ENCODE results near the gene ACTR3. TPM values are rescaled to one million over a fixed set of nuclear protein-coding genes. Genes with fewer than 3 reads are reported as not detected.

Gene ACTR3
- polyA plus RNA-seq, 4 donors: 156 to 179 (median 174) TPM

DNA sequence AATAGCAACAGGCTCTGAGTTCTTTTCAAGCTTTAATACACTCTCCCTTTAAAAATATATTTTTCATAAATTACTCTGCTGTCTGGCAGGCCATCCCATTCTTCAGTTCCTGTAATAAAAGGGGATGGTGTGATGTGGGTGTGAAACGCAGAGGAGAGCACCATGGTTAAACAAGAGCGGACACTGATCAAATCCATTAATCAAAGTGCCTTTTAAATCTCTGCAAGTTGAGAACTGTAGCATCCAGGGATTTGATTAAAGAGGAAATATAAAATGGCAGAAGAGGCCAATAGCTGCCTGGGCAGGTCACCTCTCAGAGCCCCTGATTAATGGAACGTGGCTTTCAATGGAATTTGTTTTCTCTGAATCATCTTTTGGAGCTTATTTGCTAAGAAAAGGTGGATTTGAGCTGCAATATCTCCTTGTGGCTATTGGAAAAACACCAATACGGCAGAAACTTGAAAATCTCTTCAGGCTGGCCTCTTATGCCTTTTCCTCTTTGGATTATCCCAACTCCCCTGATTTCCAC is 96.9 kb downstream of the ACTR3 start:
- DNase-seq (ENCODE audit: low read depth in 4 of 4, low spot score in 2 of 4): no peak

DNA sequence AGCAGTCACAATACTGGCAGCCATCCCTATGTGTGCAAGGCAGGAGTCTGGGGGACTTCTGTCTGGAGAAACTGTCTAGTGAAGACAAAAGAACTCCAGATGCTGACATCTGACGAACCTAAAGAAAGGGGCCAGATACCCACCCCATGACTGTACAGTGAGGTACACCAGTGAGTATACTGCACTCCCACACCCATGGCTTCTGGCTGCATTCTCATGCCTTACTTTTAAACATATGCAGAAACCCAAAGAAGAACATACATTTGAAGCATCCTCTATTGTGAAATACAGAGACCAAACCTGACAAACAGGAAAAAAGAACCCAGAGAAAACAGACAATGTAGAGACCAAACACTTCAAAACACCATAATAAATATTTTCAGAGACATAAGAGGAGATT is 102.2 kb downstream of the ACTR3 start:
- no peak for DNase-seq (ENCODE audit: low read depth in 4 of 4, low spot score in 2 of 4)

DNA sequence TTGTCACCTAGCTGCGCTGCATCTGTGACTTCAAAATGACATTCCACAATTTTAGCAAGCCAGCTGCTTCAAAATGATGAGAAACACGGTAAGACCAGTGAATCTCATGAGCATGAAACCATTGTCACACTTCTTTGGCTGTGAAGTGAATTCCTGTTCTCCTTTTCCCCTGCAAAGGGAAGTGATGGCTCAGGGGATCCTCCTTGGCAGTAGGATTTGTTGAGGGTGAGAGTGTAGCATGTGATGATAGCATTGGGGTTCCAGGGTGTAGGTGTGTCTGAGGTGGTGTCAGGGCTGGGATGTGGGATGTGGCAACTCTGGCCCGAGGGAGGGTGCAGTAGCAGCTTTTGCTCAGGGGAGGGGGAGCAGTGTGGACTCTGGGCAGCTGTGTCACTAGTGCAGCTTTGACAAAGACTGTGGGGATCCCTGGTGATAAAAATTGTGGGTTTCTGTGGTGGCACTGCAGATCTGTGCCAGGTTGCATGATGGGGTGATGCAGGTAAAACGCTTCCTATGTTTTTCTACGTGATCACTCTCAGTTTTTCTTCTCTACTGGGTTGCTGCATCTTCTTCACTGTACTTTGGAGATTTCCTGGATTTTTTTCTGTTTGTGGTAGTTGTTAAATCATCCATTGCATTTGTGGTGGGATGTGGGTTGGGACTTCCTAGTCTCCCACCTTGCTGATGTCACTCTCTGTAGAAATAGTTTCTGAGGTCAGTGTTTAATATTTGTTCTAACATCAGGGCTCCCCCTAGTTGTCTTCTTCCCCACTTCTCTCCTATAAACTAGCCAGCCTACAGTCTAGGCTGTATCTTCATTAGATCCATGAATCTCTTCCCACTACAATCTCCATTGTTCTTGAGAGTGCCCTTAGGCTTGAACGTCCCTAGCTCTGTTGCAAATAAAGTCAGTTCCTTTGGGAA is 107.0 kb downstream of the ACTR3 start:
- no peak for DNase-seq (ENCODE audit: low read depth in 4 of 4, low spot score in 2 of 4)

DNA sequence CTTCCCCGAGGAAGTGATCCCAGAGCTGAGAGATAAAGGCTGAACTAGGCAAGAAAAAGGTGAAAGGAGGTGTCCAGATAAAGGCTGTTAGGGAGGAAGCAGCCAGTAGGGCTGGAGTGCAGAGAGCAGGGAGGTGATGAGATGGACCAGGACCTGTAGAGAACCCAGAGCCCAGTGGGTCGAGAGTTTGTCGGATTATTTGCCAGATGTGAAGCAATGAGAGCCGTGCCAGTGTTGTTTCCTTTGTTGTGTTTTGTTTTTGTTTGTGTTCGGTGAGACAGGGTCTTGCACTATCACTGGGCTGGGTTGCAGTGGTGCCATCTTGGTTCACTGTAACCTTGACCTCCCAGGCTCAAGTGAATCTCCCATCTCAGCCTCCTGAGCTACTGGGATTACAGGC is 111.3 kb downstream of the ACTR3 start:
- DNase-seq (ENCODE audit: low read depth in 4 of 4, low spot score in 2 of 4): no peak

DNA sequence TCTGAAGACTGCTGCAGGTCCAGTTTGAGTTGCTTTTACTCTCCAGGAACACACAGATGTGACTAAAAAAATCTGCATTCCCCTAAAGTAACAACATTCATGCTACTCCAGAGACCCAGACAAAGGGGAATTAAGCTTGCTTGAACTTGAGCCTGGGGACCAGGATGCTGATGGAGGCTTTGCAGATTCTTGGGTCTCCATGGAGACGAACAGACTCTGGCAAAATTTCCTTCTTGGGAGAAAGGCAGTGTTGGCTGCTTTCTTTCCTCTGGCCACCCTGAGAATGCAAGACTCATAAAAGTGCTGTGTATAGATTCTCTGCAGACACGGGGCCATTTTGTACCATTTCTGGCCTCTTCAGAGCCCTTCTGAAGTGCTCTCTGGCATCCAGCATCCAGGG is 112.0 kb downstream of the ACTR3 start:
- DNase-seq (ENCODE audit: low read depth in 4 of 4, low spot score in 2 of 4): no peak

DNA sequence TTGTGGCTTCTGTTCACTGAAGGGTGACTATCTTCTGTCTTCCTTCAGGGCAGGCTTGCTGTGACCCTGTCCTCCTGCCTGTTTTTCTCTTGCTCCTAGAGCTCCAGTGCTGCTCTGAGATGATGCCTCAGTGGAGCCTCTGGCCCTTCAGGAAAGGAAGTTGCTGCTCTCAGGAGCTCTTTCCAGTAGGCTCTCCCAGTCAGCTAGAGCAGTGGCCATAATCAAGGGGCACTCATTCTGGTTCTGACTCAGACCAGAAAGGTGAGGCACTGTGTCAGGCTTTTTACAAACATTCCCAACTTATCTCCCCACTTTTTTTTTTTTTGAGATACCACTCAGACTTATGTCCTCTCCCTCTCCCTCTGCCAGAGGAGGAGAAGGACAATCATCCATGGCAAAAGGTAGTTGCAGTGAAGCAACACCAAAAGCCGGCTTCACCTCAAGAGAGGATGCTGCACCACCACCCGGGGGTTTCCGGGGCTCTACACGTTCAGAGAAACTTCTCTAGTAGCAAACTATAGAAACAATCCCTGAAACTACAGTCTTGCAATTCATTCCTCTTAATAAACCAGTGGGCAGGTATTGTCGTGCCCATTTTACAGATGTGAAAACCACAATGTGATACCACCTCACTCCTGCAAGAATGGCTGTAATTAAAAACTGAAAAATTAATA is 115.4 kb downstream of the ACTR3 start:
- DNase-seq (ENCODE audit: low read depth in 4 of 4, low spot score in 2 of 4): no peak

DNA sequence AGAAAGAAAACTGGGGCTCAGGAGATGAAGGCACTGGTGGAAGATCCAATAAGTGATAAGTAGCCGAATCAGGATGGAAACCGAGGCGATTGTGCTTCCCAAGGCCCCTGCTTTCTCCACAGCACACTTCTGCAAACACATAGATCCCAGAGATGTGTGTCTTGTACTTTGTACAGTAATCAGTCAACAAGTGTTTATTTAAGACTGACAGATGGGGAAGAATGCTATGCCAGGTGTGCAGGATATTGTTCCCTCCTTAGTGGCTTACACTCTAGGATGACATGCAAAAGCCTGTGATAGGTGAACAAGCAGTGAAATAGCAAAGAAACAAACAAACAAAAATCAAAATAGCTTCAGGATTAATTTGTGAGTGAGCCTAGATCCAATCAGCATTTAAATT is 116.6 kb downstream of the ACTR3 start:
- no peak for DNase-seq (ENCODE audit: low read depth in 4 of 4, low spot score in 2 of 4)

DNA sequence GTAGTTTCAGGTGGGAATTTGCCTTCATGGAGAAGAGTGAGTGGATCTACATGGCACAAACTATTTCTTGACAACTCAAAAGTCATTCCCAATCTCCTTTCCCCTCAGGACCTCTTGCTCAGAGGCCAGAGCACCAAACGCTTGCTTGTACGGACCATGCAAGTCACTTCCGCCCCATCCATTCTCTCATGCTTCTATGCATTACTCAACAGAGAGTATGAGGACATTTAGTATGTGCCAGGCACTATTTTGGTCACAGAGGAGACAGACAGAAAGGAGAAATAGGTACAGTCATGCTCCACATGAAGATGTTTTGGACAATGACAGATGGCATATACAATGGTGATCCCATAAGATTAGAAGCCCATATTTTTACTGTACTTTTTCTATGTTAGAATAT is 117.5 kb downstream of the ACTR3 start:
- no peak for DNase-seq (ENCODE audit: low read depth in 4 of 4, low spot score in 2 of 4)

DNA sequence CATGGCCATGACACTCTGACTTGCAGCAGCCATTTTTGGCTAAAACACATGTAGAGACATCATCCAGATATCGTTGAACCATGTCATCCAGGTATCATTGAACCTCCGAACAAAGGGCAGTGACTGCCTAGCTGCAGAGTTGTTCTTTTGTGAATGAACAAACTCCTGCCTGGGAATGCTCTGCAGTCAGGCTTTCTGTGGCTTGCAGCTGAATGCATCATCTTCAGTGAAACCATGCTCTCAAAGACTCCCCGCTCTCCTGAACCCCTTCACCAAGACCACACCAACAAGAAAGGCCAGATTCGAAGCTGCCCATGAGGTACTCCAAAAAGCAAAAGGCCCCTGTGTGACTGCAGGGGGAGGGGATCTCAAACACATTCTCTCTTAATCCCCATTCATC is 118.8 kb downstream of the ACTR3 start:
- no peak for DNase-seq (ENCODE audit: low read depth in 4 of 4, low spot score in 2 of 4)

DNA sequence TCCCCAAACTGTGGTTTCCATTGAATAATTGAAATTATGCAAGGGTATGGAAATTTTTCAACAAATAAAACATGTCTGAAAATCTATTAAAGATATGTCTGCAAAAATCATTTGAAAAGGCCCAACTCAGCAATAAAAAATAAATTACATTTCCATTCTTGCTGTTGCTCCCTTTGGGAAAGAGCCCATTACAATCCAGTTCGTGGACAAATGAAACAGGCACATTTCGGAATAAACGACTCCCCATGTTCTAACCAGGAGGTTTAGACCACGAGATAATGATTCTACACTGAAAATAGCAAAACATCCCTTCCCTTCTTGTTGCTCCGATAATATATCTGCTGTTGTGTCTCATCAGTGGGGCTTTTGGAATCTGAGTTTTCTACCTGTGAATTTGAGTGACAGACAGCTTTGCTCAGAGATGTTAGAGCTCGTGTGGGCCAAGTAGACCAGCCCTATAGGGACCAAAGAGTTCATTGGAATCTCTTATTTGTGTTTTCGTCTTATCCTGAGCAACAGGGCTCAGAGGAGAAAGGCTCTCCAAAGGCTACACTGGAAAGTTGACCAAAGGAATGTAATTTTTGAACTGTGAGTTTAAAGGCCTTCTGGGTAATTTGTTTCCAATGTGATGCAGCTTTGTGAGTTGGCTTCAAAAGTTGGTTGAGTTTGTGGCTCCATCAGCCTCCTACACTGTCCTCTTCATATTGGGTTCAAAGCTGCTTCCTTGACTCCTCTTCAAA is 119.5 kb downstream of the ACTR3 start:
- DNase-seq (ENCODE audit: low read depth in 4 of 4, low spot score in 2 of 4): no peak

DNA sequence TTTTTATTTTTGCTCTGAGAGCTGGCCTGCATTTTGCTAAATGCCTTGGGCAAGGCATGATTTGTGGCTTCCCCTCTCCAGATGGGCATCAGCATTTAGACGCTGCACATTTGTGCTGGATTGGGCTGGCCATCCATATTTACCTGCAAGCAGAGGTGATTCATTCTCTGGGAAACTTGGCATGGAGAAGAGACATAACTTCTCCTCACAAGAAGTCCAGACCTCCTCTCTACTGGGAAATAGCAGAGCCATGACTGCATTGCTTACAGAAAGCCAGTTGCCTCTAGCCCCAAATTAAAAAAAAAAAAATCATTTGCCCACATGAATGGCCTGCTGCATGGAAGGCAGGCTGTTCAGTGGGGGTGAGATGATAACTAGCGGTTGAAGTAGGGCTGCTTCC is 120.1 kb downstream of the ACTR3 start:
- no peak for DNase-seq (ENCODE audit: low read depth in 4 of 4, low spot score in 2 of 4)

DNA sequence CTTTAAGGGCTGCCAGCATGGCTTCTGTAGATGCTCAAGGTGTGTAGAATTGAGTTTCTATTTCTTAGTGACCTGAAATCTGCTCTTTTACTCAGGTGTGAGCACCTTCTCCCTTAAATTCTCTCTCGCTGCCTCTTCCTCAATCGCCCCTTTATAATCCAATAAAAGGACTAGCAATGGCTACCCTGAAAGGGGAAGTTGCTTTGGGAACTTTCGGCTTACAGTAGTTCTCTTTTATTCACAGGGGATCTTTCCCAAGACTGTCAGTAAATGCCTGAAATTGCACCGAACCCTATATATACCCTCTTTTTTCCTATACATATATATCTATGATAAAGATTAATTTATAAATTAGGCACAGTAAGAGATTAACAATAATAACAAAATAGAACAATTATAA is 121.8 kb downstream of the ACTR3 start:
- no peak for DNase-seq (ENCODE audit: low read depth in 4 of 4, low spot score in 2 of 4)

Other genes with a start within 250 kb of the ACTR3 start
- gene SLC35F5, start 133.4 kb upstream of the ACTR3 start, polyA plus RNA-seq (ENCODE audit: insufficient read length in 4 of 4): 100 to 1,000 TPM; 114 to 142 (median 125) TPM